DND-41 (cell line): ENCODE measurements around the gene ANKRD40CL.

Experiments
- EZH2 ChIP-seq: IDR thresholded peaks from 3 replicates; pipeline ENCODE4 v1.6.1; 2012; ENCODE audit warnings: borderline replicate concordance, low read depth, mild to moderate bottlenecking, moderate library complexity, low read length, inconsistent platforms; ENCODE audit not compliant: severe bottlenecking
- TF ChIP-seq, protein P1 (sequence below): IDR thresholded peaks from 2 replicates; pipeline ENCODE4 v1.5.1; 2012; ENCODE audit warnings: borderline replicate concordance, low read length, moderate library complexity, mild to moderate bottlenecking; ENCODE audit not compliant: poor library complexity, severe bottlenecking; ENCODE audit errors: extremely low read depth

- TF ChIP-seq, protein P1, sequence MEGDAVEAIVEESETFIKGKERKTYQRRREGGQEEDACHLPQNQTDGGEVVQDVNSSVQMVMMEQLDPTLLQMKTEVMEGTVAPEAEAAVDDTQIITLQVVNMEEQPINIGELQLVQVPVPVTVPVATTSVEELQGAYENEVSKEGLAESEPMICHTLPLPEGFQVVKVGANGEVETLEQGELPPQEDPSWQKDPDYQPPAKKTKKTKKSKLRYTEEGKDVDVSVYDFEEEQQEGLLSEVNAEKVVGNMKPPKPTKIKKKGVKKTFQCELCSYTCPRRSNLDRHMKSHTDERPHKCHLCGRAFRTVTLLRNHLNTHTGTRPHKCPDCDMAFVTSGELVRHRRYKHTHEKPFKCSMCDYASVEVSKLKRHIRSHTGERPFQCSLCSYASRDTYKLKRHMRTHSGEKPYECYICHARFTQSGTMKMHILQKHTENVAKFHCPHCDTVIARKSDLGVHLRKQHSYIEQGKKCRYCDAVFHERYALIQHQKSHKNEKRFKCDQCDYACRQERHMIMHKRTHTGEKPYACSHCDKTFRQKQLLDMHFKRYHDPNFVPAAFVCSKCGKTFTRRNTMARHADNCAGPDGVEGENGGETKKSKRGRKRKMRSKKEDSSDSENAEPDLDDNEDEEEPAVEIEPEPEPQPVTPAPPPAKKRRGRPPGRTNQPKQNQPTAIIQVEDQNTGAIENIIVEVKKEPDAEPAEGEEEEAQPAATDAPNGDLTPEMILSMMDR: no peak
- TF ChIP-seq EZH2: no peak
These were observed 25.7 kb upstream of the ANKRD40CL start for GRCh38 chr17:50793007-50793406.
